ENCODE data around the gene INTS1.

The INTS1 gene

DNA sequence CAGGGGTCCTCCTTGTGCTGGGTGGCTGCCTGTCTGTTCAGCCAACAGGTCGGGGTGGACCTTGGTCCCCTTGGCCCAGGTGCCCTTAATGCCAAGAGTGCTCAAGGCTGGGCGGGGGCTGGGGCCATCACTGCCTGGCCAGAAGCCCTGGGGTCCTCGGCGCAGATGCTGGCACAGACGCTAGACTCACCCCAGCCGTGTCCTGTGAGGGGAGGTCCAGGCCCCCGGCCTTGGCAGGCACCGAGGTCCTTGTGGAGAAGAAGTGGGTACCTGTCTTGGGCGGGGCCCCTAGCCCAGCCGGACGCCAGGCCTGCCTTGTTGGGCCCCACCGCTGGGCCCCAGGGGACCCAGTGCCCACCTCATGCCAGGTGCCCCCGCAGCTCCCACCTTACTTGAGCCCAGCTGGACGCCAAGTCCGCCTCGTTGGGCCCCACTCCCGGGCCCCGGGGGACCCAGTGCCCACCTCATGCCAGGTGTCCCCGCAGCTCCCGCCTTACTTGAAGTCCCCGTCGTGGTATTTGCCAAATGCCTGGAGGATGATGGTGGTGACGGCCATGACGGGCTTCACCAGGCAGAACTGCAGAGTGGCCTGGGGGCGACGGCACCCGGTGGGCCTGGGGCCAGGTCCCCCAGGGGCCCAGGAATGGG lies 45.3 kb upstream of the INTS1 start:
- no peak for DNase-seq (ENCODE audit: low read depth)
- no peak overlapping the region for H3K4me3 ChIP-seq (ENCODE audit: low read length)
- TF ChIP-seq, protein P1, sequence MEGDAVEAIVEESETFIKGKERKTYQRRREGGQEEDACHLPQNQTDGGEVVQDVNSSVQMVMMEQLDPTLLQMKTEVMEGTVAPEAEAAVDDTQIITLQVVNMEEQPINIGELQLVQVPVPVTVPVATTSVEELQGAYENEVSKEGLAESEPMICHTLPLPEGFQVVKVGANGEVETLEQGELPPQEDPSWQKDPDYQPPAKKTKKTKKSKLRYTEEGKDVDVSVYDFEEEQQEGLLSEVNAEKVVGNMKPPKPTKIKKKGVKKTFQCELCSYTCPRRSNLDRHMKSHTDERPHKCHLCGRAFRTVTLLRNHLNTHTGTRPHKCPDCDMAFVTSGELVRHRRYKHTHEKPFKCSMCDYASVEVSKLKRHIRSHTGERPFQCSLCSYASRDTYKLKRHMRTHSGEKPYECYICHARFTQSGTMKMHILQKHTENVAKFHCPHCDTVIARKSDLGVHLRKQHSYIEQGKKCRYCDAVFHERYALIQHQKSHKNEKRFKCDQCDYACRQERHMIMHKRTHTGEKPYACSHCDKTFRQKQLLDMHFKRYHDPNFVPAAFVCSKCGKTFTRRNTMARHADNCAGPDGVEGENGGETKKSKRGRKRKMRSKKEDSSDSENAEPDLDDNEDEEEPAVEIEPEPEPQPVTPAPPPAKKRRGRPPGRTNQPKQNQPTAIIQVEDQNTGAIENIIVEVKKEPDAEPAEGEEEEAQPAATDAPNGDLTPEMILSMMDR (conservative IDR thresholded peaks at IDR 0.05; ENCODE audit: low read length), result no peak

- TF ChIP-seq, protein P1 (conservative IDR thresholded peaks at IDR 0.05; ENCODE audit: low read length), result no peak
- no peak for DNase-seq (ENCODE audit: low read depth)
- no peak overlapping the region for H3K4me3 ChIP-seq (ENCODE audit: low read length)
These were observed 44.8 kb upstream of the INTS1 start for GRCh38 chr7:1548944-1549343.

GRCh38 chr7:1548438-1548831 lies 44.2 kb upstream of the INTS1 start:
- DNase-seq (ENCODE audit: low read depth), result no peak
- TF ChIP-seq, protein P1 (conservative IDR thresholded peaks at IDR 0.05; ENCODE audit: low read length), result no peak; the same call in 1 of the 2 replicates
- H3K4me3 ChIP-seq (ENCODE audit: low read length), result no peak overlapping the region

DNA sequence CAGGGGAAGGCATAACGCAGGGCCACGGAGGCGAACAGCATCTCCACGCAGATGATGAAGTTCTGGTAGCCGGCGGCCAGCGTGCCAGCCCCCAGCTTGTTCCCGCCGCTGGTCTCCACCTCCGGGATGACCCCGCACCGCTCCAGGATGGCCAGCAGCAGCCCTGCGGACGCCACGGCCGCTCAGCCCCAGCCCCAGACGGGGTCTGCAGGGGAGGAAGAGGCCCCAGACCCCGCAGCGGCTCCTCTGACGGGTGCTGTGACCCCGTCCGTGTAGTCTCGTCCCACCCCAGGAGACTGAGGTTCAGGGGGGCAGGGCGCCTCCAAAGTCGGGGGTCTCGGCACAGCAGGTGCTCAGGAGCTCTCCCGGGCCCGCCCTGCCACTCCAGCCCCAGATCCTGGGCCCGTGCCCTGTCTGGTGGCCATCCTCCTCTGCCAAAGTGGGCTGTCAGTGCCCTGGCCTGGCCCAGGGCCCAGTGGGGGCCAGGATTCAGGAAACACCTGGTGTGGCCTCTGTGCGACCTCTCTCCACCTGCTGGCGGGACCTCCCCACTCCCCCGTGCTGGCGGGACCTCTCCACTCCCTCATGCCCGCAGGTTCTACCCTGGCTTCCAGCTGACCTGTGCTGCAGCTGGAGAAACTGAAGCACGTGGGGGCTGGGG lies 43.7 kb upstream of the INTS1 start:
- no peak for DNase-seq (ENCODE audit: low read depth)
- H3K4me3 ChIP-seq (ENCODE audit: low read length), result no peak overlapping the region
- TF ChIP-seq, protein P1 (conservative IDR thresholded peaks at IDR 0.05; ENCODE audit: low read length), result no peak

- H3K4me3 ChIP-seq (ENCODE audit: low read length), result no peak overlapping the region
- DNase-seq (ENCODE audit: low read depth), result no peak
- TF ChIP-seq, protein P1 (conservative IDR thresholded peaks at IDR 0.05; ENCODE audit: low read length), result no peak
These were observed 43.0 kb upstream of the INTS1 start for GRCh38 chr7:1546909-1547776.

GRCh38 chr7:1546274-1546908 lies 42.2 kb upstream of the INTS1 start:
- H3K4me3 ChIP-seq (ENCODE audit: low read length), result no peak overlapping the region
- TF ChIP-seq, protein P1 (conservative IDR thresholded peaks at IDR 0.05; ENCODE audit: low read length), result no peak
- no peak for DNase-seq (ENCODE audit: low read depth)

Measured in AG10803 (cell line).